Measurements from ENCODE around the gene AMPD2.

GRCh38 chr1:109619576-109620400 lies at the start of gene AMPD2, which contains the start of gene GNAT2:
- peak; percentile 45 for TF ChIP-seq POLR2AphosphoS5 (IDR thresholded peaks at IDR 0.05; ENCODE audit: insufficient read depth, low read depth, low read length)
- no peak for TF ChIP-seq CTCF (IDR thresholded peaks at IDR 0.05; ENCODE audit: extremely low read depth in 1 of 2, insufficient read depth in 1 of 2, low read depth in 1 of 2, low read length in 2 of 2)
- TF ChIP-seq MYC (IDR thresholded peaks at IDR 0.05; ENCODE audit: low read depth, low read length): no peak
